Lower lobe of right lung (tissue), 2 donors: Measurements from ENCODE around the gene LRRIQ4. TPM values are rescaled to one million over a fixed set of nuclear protein-coding genes. Genes with fewer than 3 reads are reported as not detected.

Experiments used
- ATAC-seq, 2 donors: fragments of 200-7000 bp; cut with Tn5 transposase; one replicate each; pipeline ENCODE4 v1.9.1; 2020 to 2022; ENCODE audit warnings: mild to moderate bottlenecking in 2 of 2, moderate library complexity in 2 of 2
- DNase-seq: peaks from one replicate; pipeline ENCODE4 v3.0.0-alpha.2; 2020
- H3K27ac ChIP-seq: fragments of 200-600 bp; one replicate; pipeline ENCODE4 v1.8.0; 2022
- H3K27me3 ChIP-seq: fragments of 200-600 bp; one replicate; pipeline ENCODE4 v1.8.0; 2022; ENCODE audit warnings: low read depth
- H3K36me3 ChIP-seq: fragments of 200-600 bp; one replicate; pipeline ENCODE4 v1.8.0; 2022; ENCODE audit warnings: mild to moderate bottlenecking
- H3K4me1 ChIP-seq: fragments of 200-600 bp; one replicate; pipeline ENCODE4 v1.8.0; 2022
- H3K4me3 ChIP-seq: fragments of 200-600 bp; one replicate; pipeline ENCODE4 v1.8.0; 2022; ENCODE audit warnings: mild to moderate bottlenecking
- H3K9me3 ChIP-seq: fragments of 200-600 bp; one replicate; pipeline ENCODE4 v1.8.0; 2022
- intact Hi-C: fragments of 100-400 bp; cut with DNase I; formaldehyde crosslinking; loops from one replicate; pipeline ENCODE4 v1.11.0; 2022
- total RNA-seq: library from RNA; stranded (reverse); fragmentation: NEBNext Ultra II Directional; extraction: Animal tissue kit (Norgen Biotek cat#: 25700); gene quantifications from one replicate; pipeline ENCODE4 v1.2.1, GENCODE V29; 2021
- TF ChIP-seq, protein P1 (sequence below): fragments of 200-600 bp; IDR thresholded peaks from one replicate; pipeline ENCODE4 v1.8.0; 2022; ENCODE audit warnings: antibody characterized with exemption, mild to moderate bottlenecking
- donor health status: DM: no; HTN: yes; CAD: no; lungs with severe emphysema.

The LRRIQ4 gene
- total RNA-seq, 1 donor from 2014 or later: not detected

DNA sequence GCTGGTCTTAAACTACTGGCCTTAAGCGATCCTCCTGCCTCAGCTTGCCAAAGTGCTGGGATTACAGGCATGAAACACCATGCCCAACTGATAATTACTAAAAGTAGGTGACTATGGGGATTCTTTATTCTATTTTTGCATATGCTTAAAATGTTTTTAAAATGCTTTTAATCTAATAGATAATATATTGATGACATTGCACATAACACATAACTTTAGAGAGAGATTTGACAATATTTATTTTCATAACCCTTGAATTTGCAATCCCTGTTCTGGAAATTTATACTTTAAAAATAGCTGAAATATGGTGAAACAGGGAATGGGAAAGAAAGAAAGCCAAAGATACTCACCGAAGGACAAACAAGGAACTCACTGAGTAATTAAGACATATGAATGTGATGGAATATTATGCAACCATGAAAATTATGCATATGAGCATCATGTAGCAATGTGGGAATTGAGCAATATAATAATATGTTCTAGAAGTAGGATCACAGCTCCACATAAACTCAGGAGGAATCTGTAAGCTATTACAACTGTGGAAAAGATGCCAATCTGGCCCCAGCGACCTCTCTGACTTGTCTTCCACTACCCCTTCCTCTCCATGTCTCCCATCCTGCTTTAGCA lies 55.0 kb downstream of the LRRIQ4 start:
- TF ChIP-seq, protein P1, sequence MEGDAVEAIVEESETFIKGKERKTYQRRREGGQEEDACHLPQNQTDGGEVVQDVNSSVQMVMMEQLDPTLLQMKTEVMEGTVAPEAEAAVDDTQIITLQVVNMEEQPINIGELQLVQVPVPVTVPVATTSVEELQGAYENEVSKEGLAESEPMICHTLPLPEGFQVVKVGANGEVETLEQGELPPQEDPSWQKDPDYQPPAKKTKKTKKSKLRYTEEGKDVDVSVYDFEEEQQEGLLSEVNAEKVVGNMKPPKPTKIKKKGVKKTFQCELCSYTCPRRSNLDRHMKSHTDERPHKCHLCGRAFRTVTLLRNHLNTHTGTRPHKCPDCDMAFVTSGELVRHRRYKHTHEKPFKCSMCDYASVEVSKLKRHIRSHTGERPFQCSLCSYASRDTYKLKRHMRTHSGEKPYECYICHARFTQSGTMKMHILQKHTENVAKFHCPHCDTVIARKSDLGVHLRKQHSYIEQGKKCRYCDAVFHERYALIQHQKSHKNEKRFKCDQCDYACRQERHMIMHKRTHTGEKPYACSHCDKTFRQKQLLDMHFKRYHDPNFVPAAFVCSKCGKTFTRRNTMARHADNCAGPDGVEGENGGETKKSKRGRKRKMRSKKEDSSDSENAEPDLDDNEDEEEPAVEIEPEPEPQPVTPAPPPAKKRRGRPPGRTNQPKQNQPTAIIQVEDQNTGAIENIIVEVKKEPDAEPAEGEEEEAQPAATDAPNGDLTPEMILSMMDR: no peak
- Histone ChIP-seq H3K4me1 (peaks cover 8% of the 10 kb centered on the region), H3K4me3 (no peak overlapping the region), H3K27me3 (no peaks in the 10 kb centered on the region), H3K9me3 (no peaks in the 10 kb centered on the region), H3K36me3 (no peaks in the 10 kb centered on the region), H3K27ac (no peak overlapping the region)
- DNase-seq (no peak), ATAC-seq (no peak)
- intact Hi-C loops: no loop called here

DNA sequence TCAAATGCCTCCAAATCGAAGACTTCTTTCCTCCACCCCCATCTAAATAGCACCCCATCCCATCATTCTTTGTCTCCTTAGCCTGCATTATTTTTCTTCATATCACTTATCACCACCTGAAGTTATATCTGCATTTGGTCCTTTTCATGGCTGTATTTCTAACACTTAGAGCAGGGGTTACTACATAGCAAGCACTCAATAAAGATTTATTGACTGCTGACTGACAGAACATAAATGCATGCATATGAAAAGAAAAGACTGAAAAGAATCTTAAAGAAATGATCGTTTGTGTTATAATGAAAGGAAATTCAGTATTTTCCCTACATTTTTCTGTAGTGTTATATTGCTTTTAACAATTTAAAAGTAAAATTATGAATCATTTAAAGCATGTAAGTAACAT lies 55.7 kb downstream of the LRRIQ4 start:
- no peak for ATAC-seq

DNA sequence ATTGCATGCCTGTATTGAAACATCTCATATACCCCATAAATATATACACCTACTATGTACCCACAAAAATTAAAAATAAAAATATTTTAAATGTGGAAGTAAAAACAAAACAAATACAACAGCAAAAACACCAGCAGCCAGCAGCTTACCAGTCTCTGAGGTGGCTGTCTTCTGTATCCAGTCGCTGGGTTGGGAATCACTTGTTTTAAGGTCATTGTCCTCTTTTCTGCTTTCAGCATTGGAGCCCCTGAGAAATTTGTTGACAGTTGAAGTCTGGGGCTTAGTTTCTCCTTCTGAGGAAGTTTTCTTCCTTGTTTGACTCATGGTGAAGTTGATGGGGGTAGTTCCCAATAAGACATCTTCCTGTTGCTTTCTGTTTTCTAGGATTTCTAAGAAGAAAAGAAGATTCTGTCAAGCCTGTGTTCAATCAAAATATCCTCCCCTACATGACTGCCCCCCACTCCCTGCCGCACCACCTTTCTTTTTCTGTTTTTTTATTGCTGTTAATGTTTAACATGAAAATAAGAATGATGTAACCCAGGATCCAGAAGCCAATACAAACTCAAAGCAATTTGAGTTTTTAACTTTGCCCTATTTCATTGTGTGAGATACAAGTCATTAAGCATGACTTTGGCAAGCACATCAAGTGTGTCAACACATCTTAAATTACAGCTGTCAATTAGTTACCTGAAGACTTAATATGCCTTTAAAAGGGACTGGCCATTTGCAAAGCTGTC lies 57.0 kb downstream of the LRRIQ4 start, which contains the start of gene LRRC31:
Gene LRRC31 (minus strand): TSS at position 452 of the 737 bp plus-strand sequence. CDS start 128 bp downstream, at position 324.
- H3K9me3 ChIP-seq: no peaks in the 10 kb centered on the region
- no peak within 1 kb of the TSS for H3K4me3 ChIP-seq
- TF ChIP-seq, protein P1: no peak
- no peaks in the 10 kb centered on the region for H3K27me3 ChIP-seq
- DNase-seq (no peak), ATAC-seq (peak in 1 of 2 donors; percentile 41)
- intact Hi-C loops: no loop called here
- no peaks in the 10 kb centered on the region for H3K36me3 ChIP-seq
- no peak within 1 kb of the TSS for H3K27ac ChIP-seq
- H3K4me1 ChIP-seq: no peaks in the 10 kb centered on the region

More for the DNA sequence above, 55.7 kb downstream of the LRRIQ4 start:
- Histone ChIP-seq H3K4me1 (peaks cover 4% of the 10 kb centered on the region), H3K27me3 (no peaks in the 10 kb centered on the region), H3K36me3 (no peaks in the 10 kb centered on the region), H3K9me3 (no peaks in the 10 kb centered on the region), H3K27ac (no peak overlapping the region), H3K4me3 (no peak overlapping the region)
- intact Hi-C loops: no loop called here
- TF ChIP-seq, protein P1: no peak
- no peak for DNase-seq

DNA sequence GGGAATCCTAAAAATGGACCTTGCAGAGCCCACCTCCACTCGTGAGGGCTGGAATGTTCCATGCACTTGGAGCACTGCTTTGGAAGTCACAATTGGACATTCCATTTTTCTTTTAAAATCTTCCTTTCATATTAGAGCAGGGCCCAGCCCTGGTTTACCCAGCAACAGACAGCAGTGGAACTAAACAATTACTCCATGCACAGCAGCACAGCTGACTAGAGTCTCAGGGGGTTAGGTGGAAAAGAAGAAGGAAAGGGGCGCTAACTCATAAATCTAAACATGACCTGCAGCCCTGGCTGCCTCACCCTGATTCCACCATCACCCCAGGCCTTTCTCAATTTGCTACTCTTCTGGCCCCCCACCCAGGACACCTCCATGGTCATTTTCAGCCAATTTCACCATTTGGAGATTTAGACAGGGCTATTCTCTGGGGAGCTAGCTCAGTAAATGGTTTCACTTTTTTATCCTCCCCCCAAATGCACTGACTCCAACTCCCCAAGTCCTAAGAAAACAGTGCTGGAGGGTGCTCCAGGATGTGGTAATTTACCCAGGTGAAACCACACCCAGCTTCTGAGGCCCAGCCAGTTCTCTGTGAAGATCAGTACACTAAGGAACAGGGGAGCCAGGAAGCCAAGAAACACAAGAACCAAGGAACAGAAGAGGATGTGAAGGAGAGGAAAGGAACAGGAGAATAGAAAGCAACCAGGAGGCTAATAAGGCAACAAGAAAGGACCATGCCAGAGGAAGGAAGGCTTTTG lies 58.6 kb downstream of the LRRIQ4 start:
- H3K9me3 ChIP-seq: no peaks in the 10 kb centered on the region
- H3K27ac ChIP-seq: peak overlapping the region; percentile 19
- H3K36me3 ChIP-seq: no peaks in the 10 kb centered on the region
- H3K4me3 ChIP-seq: no peak overlapping the region
- ATAC-seq: peak; percentile 94 to 95
- no peaks in the 10 kb centered on the region for H3K4me1 ChIP-seq
- H3K27me3 ChIP-seq: no peaks in the 10 kb centered on the region
- TF ChIP-seq, protein P1: no peak
- DNase-seq: peak; percentile 62
- intact Hi-C loops: no loop called here

DNA sequence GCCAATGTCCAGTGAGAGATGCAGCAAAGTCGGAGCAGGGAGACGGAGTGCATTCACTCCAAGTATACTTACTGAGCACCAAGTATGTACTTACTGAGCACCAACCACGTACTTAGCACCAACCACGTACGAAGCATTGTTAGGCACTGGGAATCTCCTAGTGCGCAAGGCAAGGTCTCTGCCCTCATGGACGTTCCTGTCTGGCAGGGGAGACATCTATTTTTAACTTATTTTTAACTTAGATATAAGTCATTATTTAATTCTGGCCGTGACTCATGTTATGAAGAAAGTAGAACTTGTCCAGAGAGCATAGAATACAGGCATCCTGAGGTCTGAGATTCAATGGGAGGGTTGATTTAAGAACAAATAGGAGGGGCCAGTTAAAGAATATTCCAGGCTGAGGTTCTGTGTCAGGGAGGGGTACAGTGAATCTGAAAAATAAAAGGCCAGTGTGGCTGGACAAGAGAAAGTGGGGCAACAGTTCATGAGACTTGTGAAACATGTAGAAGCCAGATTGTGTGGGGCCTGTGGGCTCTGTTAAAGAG lies 66.4 kb downstream of the LRRIQ4 start:
- H3K36me3 ChIP-seq: no peaks in the 10 kb centered on the region
- no peaks in the 10 kb centered on the region for H3K27me3 ChIP-seq
- TF ChIP-seq, protein P1: no peak
- no peak for DNase-seq
- H3K27ac ChIP-seq: no peak overlapping the region
- intact Hi-C loops: no loop called here
- no peak for ATAC-seq
- no peaks in the 10 kb centered on the region for H3K4me1 ChIP-seq
- H3K9me3 ChIP-seq: no peaks in the 10 kb centered on the region
- no peak overlapping the region for H3K4me3 ChIP-seq
